CD4-positive, alpha-beta T cell treated with Interleukin-2 at 100 ng/mL for 4 hours (primary cell): ENCODE measurements around the gene HLCS.

ENCODE experiments used
- DNase-seq: peaks from one replicate; pipeline ENCODE4 v3.0.0-alpha.2; 2020; ENCODE audit warnings: low spot score

Gene HLCS

DNA sequence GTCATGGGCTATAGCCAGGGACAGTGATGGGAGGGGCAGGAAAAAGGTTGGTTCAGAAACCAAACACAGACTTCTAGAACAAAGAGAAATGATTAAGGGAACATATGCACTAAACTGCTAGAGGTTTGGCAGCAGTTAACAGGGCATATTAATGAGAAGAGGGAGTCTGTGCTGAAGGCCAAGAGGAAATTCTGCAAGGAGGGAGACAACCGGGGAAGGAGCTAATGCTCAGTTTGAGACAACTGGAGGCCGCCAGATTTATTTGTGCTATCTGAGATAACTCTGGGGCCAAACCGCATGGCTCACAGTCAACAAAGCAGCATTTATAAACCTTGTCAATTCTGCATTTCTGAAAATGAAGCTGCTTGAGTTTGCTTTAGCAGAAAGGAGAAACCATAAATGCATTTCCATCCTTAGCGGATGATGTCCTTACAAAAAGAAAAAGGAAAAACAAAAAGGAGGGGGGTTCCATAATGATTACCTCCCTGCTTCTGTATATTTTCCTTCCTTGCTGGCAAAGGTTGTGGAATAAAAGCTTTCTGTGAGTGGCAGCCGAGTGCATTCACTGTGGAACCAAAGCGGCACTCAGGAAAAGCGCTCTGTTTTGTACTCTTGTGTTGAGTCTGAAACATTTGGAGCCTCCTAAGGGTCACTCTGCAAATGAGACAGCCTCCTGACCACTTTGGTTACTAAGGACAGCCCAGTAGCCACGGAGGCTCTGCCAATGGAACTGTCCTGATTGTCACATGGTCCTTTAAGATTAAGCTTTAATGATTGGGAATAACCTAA, 197.2 kb downstream of the HLCS start:
- no peak for DNase-seq

GRCh38 chr21:36768496-36768895, 198.0 kb downstream of the HLCS start:
- DNase-seq, result no peak

GRCh38 chr21:36767096-36767495, 199.4 kb downstream of the HLCS start:
- no peak for DNase-seq

GRCh38 chr21:36766511-36766910, 200.0 kb downstream of the HLCS start:
- no peak for DNase-seq

GRCh38 chr21:36765229-36765628, 201.2 kb downstream of the HLCS start:
- no peak for DNase-seq

- DNase-seq, result no peak
Observed at GRCh38 chr21:36763305-36763704, 203.2 kb downstream of the HLCS start.

GRCh38 chr21:36762642-36763041, 203.8 kb downstream of the HLCS start:
- DNase-seq, result no peak

DNA sequence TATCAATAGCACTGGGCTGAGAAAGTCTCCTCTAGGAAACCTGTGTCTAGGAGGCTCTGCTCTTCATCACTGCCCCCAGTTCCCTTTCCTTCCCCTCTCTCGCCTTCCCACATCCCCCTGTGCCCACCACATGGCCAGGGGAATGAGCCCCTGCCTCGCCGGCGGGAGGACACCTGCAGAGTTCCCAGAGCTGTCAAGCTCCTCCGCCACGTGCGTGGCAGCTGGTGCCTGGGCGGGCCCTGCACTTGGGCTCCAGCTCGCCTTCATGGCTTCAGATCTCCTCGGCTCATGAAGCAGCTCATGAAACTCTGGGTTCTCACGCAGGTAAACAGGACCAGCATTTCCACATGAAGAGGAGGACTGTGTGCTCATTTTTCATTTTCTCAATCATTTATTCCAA, 204.8 kb downstream of the HLCS start:
- no peak for DNase-seq

DNA sequence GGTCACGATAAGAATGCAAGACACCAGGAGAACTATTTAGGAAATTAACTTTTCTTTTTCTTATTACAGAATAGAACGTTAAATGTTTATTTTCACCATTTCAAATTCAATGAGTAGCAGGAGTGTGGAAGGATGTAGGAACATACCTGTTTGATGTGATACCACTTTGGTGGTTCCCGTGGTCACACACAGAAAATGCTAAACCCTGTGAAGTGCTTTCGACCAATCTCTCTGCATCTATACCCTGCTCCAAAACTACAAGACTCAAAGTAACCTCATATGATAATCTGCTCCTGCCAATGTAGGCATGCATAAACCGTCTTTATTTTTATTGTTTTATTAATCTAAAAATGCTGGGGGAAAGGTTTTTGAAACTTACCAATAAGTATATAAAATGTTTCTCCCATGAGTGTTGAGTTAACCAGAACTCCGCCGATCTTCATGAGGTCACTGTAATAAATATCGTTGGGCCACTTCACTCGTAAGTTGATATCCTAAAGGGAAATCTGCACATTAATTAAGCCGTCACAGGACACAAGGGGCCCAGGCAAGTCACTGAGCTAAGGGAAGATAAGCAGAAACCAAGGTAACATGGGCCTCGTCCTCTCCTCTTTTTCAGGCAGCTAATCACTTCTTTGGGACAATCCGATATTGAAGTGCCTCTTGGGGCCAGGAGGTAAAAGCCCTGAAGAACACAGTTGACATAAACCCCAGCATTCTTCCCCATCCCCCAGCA, 207.0 kb downstream of the HLCS start:
- DNase-seq, result no peak

DNA sequence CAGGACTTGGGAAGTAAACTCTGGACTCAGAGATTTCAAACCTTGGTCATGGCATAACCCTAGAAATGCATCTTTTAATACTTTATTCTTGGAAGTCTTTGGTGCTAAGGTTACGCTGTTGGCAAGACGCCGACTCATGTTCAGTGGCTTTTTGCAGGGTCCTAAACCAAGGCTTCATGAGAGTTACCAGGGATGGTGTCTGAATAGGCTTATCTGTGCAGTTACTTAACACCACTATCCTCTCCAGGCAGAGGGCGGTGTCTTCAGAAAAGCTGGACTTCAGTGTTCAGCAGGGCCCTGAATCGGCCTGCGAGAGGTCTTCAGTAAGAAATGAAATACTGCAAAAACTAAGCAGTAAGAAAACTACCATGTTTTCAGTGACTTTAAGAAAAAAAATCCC, 209.3 kb downstream of the HLCS start:
- no peak for DNase-seq

DNA sequence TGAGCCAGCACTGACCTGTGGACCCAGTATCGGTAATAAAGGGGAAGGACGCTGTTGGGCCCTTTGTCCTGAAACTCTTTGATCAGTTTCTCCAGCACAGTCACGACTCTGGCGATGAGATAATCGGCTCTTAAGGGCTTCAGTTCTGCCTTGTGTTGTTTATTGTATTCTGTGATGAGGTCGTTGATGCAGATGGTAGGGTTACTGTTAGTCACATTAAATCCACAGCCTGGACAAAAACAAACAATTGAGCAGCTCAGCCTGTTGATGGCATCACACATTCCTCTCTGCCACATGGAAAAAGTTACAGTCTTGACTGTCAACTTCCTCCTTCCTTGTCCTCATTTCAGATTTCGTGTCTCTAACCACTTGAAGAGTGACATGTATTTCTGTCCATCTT, 209.9 kb downstream of the HLCS start:
- DNase-seq, result no peak

GRCh38 chr21:36754241-36754898, 212.1 kb downstream of the HLCS start:
- DNase-seq, result no peak

DNA sequence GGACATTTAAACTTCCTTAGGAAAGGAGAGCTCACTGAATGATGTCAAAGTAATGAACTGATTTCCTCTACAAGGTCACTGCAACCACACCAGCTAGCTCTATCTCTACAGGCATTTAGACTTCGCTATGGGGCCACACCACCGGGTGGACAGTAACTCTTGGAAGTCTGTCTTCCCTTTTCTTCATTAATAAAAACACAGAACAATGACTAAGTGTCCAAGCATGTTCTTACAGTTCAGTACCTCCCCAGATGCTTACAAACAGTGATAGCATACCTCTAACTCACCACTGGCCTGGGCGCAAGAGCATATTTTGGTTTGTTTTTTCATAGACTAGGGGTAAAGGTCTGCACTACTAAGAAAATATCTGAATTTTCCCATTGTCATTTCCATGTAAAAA, 212.9 kb downstream of the HLCS start:
- no peak for DNase-seq

- no peak for DNase-seq
Observed at GRCh38 chr21:36751383-36751782, 215.1 kb downstream of the HLCS start.

GRCh38 chr21:36750576-36750959, 215.9 kb downstream of the HLCS start:
- no peak for DNase-seq

- no peak for DNase-seq
Observed at GRCh38 chr21:36749935-36750575, 216.4 kb downstream of the HLCS start.

DNA sequence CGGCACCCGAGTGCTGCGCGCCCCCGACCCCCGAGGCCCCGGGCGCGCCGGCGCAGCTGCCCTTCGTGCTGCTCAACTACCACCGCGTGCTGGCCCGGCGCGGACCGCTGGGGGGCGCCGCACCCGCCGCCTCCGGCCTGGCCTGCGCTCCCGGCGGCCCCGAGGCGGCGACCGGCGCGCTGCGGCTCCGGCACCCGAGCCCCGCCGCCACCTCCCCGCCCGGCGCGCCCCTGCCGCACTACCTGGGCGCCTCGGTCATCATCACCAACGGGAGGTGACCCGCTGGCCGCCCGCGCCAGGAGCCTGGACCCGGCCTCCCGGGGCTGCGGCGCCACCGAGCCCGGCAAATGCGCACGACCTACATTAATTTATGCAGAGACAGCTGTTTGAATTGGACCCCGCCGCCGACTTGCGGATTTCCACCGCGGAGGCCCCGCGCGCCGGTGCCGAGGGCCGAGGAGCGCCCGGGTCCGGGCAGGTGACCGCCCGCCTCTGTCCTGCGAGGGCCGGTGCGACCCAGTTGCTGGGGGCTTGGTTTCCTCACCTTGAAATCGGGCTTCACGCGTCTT, 218.6 kb downstream of the HLCS start:
- DNase-seq, result no peak

DNA sequence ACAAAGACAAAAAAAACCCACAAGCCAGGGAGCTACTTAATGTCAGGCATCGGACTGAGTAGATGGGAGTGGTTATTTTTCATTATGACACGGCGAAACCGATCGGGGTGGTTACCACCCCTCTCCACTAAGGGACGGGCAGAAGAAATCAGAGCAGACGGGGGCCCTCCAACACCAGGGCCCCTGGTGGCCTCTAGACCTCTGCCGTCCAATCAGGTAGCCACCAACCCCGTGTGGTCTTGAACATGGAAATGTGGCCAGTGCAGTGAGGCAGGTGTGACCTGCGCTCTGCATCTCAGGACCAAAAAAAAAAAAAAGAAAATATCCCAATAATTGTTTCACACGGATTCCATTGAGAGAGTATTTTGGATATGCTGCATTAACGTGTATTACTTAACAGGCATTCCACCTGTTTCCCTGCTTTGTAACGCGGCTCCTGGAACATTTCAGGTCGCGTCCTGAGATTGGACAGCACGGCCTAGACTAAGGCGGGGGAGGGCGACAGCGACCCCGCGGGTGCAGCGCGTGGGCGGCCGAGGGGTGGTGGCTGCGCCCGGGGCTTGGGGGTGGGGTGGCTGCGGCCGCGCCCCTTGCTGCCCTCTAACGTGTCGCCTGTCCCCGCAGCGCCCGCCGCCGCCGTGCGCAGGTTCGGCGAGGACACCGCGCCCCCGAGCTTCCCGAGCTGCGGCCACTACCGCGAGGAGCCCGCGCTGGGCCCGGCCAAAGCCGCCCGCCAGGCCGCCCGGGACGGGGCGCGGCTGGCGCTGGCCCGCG, 219.2 kb downstream of the HLCS start:
- DNase-seq, result no peak

GRCh38 chr21:36745459-36745858, 221.0 kb downstream of the HLCS start:
- DNase-seq, result no peak

DNA sequence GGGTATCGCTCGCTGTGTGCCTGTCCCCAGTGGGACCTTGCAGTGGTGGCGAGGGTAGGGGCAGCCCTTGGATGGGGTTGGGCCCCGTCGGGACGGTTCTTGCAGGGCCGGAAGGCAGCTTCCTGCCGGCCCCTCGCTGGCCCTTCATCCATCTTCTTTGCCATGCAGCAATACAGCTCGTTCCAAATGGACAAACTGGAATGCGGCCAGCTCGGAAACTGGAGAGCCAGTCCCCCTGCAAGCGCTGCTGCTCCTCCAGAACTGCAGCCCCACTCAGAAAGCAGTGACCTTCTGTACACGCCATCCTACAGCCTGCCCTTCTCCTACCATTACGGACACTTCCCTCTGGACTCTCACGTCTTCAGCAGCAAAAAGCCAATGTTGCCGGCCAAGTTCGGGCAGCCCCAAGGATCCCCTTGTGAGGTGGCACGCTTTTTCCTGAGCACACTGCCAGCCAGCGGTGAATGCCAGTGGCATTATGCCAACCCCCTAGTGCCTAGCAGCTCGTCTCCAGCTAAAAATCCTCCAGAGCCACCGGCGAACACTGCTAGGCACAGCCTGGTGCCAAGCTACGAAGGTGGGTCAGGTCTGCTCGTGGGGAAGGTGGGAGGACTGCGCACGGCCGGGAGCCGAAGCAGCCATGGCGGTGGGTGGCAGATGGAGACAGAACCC, 221.8 kb downstream of the HLCS start:
- no peak for DNase-seq

- DNase-seq, result no peak
Observed at GRCh38 chr21:36744190-36744559, 222.3 kb downstream of the HLCS start.
